GM23338 (cell line): ENCODE measurements around the gene TMEM107. TPM values are rescaled to one million over a fixed set of nuclear protein-coding genes. Genes with fewer than 3 reads are reported as not detected.

Source experiments
- EZH2phosphoT487 ChIP-seq: fragments of 200-600 bp; sonication (generic); IDR thresholded peaks from one replicate; pipeline ENCODE4 v1.8.1; 2018; ENCODE audit warnings: antibody characterized with exemption; ENCODE audit not compliant: unreplicated experiment
- NANOG ChIP-seq: IDR thresholded peaks from 2 replicates; pipeline ENCODE4 v1.6.1; 2016; ENCODE audit warnings: antibody characterized with exemption, borderline replicate concordance
- STAT1 ChIP-seq: IDR thresholded peaks from one replicate; pipeline ENCODE4 v1.6.1; 2016; ENCODE audit warnings: antibody characterized with exemption; ENCODE audit not compliant: unreplicated experiment
- ZNF114 ChIP-seq: fragments of 250-450 bp; sonication (Bioruptor Pico); IDR thresholded peaks from 2 replicates; pipeline ENCODE4 v1.5.0; 2020; ENCODE audit warnings: mild to moderate bottlenecking, moderate library complexity
- ZNF462 ChIP-seq: fragments of 250-450 bp; sonication (Bioruptor Pico); IDR thresholded peaks from 2 replicates; pipeline ENCODE4 v1.5.0; 2020; ENCODE audit warnings: mild to moderate bottlenecking, moderate library complexity
- polyA plus RNA-seq: library from polyadenylated mRNA; unstranded; fragments of >200 nt; fragmentation: Nextera tagmentation; extraction: Ambion mirVana; gene quantifications from 2 replicates; pipeline ENCODE4 v1.2.1, GENCODE V29; 2016
- total RNA-seq: library from RNA; depleted of rRNA; stranded (reverse); fragments of >200 nt; shearing (Covaris generic); gene quantifications from 2 replicates; pipeline ENCODE4 v1.2.3, GENCODE V29; 2014
- TF ChIP-seq, protein P1 (sequence below), 2 experiments: fragments of 200-600 bp in 1 of 2; sonication (generic) in 1 of 2; conservative IDR thresholded peaks; 2 replicates each; pipeline versions ENCODE4 v1.5.1 to v1.6.1; 2016 to 2017; ENCODE audit warnings: antibody characterized with exemption in 2 of 2, low read depth in 2 of 2, mild to moderate bottlenecking in 2 of 2, moderate library complexity in 1 of 2

TMEM107 gene
- total and polyA plus RNA-seq, 2 experiments from 2014 or later = 10.8 to 20.4 TPM

- TF ChIP-seq ZNF462 (CRISPR knock-in tag) = no peak
- no peak for TF ChIP-seq ZNF114 (CRISPR knock-in tag)
- no peak for TF ChIP-seq STAT1
- TF ChIP-seq EZH2phosphoT487 = no peak
- TF ChIP-seq, protein P1, sequence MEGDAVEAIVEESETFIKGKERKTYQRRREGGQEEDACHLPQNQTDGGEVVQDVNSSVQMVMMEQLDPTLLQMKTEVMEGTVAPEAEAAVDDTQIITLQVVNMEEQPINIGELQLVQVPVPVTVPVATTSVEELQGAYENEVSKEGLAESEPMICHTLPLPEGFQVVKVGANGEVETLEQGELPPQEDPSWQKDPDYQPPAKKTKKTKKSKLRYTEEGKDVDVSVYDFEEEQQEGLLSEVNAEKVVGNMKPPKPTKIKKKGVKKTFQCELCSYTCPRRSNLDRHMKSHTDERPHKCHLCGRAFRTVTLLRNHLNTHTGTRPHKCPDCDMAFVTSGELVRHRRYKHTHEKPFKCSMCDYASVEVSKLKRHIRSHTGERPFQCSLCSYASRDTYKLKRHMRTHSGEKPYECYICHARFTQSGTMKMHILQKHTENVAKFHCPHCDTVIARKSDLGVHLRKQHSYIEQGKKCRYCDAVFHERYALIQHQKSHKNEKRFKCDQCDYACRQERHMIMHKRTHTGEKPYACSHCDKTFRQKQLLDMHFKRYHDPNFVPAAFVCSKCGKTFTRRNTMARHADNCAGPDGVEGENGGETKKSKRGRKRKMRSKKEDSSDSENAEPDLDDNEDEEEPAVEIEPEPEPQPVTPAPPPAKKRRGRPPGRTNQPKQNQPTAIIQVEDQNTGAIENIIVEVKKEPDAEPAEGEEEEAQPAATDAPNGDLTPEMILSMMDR (conservative IDR thresholded peaks at IDR 0.05; ENCODE audit: low read depth in 2 of 2) = peak; percentile 83
- no peak for TF ChIP-seq NANOG
Measured at GRCh38 chr17:8158267-8159031, 17.7 kb downstream of the TMEM107 start (continued).
